GM18867 (cell line): ENCODE results near the gene ASCL3.
"Not testable (repeated sequence)": the region's sequence is repeated elsewhere in the genome, so short reads cannot be mapped to it uniquely, and the experiment has no call there.

Experiments
- ATAC-seq: cut with Tn5 transposase; IDR thresholded peaks from one replicate; pipeline ENCODE4 v1.9.1; 2021; ENCODE audit warnings: mild to moderate bottlenecking, moderate library complexity; ENCODE audit not compliant: unreplicated experiment

ASCL3 gene

DNA sequence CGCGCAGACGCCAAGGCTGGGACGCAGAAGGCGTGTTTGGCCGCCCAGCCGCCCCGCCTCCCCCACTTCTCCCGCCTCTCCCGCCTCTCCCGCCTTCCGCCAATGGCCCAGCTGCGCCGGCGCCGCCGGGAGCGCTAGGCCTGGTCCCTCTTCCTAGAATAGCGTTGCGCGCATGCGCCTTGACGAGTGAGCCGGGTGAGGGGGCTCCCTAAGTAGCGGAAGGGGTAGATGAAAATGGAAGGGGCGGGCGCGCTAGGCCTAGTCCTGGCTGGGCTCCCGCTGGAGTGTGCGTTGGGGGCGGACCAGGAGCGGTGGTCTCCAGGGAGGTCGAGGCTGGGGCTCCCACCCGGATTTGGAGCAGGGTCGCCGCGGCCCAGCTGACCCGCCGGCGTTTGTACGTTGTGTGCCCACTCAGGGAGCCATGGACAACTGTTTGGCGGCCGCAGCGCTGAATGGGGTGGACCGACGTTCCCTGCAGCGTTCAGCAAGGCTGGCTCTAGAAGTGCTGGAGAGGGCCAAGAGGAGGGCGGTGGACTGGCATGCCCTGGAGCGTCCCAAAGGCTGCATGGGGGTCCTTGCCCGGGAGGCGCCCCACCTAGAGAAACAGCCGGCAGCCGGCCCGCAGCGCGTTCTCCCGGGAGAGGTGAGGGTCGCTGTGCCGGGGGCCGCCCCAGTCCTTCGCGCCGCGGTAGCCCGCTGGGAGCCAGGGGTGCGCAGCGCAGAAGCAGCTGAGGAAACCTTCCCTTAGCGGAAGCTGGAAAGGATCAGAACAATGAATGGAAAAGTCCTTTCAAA lies 31.6 kb downstream of the ASCL3 start, which contains the start of gene AKIP1:
AKIP1 (plus strand) TSS at position 161 of the 795 bp plus-strand sequence; CDS start at position 422, 261 bp downstream.
- peak; percentile 71 for ATAC-seq

DNA sequence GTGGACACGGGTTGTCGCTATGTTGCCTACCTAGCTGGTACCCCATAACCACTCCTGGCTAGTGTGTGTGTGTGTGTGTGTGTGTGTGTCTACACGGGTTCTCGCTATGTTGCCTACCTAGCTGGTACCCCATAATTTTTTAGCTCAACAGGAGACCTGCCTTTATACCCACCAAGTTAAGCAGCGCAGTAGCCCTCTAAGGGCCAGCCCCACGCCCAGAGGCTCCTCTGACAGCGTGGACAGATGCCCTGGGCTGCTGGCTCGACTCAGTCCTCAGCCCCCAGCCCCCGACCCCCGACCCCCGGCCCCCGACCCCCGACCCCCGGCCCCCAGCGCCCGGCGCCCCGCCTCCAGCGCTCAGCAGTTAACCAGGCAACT lies 32.2 kb downstream of the ASCL3 start:
- peak; percentile 5 for ATAC-seq

DNA sequence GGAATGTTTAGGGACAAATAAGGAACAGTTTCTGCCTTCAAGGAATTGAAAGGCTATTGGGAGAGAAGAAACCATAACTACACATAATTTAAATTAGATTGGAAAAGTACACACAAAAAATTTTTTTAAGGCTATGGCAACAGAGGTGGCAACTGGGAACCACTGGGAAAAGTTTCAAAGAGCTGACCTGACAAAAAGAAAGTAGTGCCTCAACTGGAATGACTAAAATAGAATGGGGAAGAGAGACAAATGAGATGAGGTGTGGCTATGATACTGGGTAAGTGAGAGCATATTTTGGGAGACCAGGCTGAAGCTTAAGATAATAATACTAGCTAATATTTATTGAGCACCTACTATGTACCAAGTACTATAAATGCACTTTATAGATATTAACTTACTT lies 34.7 kb downstream of the ASCL3 start:
- no peak for ATAC-seq

DNA sequence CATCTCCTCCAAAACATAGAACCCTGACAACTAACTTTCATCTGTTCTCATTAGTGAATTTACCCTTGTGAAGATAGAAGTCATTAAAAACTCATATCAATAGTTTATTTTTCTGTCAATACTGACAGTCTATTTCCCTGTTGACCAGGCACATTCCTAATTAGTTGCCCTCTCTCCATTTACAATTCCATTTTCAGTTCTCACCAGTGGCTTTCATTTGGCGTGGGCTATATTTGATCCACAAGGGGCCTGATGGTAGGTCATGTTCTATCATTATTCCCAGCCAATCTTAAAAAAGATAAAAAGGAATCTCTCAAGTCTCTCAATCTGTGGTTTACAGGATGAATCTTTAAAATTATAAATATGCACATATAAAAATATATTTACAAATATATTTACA lies 35.7 kb downstream of the ASCL3 start:
- ATAC-seq = no peak

DNA sequence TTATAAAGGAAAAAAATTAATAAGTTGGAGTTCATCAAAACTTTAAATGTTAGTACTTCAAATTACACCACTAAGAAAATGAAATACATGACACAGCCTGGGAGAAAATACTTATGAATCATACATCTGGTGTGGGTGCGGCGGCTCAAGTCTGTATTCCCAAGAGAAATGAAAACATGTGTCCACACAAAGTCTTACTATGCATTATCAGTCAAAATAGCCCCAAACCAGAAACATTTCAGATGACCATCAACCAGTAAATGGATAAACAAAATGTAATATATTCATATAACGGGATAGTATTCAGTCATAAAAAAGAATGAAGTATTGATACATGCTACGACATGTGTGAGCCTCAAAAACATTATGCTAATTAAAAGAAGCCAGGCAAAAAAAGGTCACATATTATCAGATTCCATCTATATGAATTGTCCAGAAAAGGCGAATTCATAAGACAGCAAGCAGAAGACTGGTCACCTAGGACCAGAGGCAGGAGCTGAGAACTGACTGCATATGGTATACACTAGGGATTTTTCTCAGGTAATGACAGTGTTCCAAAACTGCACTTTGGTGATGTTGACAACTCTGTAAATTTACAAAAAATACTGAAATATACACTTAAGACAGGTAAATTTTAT lies 37.2 kb downstream of the ASCL3 start:
- no peak for ATAC-seq

DNA sequence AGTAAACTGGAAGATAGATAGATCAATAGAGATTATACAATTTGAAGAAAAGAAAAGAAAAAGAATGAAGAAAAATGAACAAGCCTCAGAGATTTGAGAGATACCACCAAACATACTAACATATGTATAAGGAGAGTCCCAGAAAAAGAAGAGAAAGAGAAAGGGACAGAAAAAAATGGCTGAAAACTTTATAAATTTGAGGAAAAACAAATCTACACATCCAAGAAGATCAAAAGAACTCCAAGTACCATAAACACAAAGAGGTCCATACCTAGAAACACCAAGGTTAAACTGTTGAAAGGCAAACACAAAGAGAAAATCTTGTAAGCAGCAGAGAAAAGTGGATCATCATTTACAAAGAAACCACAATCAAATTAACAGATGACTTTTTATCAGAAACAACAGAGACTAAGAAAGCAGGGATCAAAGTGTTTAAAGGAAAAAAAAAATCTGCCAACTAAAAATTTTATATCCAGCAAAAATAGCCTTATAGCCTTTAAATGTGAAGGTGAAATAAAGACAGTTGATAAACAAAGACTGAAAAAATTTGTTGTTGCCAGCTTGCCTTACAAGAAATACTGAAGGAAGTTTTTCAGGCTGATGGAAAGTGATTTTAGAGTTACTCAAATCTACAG lies 43.6 kb downstream of the ASCL3 start:
- ATAC-seq = no peak

DNA sequence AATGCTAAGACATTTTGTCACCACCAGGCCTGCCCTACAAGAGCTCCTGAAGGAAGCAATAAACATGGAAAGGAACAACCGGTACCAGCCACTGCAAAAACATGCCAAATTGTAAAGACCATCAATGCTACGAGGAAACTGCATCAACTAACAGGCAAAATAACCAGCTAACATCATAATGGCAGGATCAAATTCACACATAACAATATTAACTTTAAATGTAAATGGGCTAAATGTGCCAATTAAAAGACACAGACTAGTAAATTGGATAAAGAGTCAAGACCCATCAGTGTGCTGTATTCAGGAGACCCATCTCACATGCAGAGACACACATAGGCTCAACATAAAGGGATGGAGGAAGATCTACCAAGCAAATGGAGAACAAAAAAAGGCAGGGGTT lies 51.6 kb downstream of the ASCL3 start:
- ATAC-seq = not testable (repeated sequence)
